Lung (tissue), 12 donors: ENCODE results near the gene SLC7A11. TPM values are rescaled to one million over a fixed set of nuclear protein-coding genes. Genes with fewer than 3 reads are reported as not detected.

ENCODE experiments used
- ATAC-seq: fragments of 200-7000 bp; cut with Tn5 transposase; one replicate; pipeline ENCODE4 v1.9.1; 2020; ENCODE audit warnings: moderate number of reproducible peaks; ENCODE audit not compliant: insufficient read depth, low FRiP score
- DNase-seq, 3 donors: peaks; one replicate each; pipeline ENCODE4 v3.0.0-alpha.2; 2013 to 2017
- H3K27ac ChIP-seq, 2 donors: one replicate each; pipeline ENCODE4 v1.5.1; 2013; ENCODE audit warnings: mild to moderate bottlenecking in 2 of 2, moderate library complexity in 2 of 2, control low read depth in 1 of 2, inconsistent platforms in 1 of 2, low read depth in 1 of 2, low read length in 1 of 2
- H3K27me3 ChIP-seq, 3 donors: one replicate each; pipeline ENCODE4 v1.5.1; 2013; ENCODE audit warnings: low read length in 2 of 3; ENCODE audit not compliant: control insufficient read depth in 3 of 3, insufficient read depth in 3 of 3
- H3K36me3 ChIP-seq, 4 donors: one replicate each; pipeline ENCODE4 v1.5.1; 2013; ENCODE audit warnings: low read length in 4 of 4, mild to moderate bottlenecking in 1 of 4, moderate library complexity in 1 of 4; ENCODE audit not compliant: control insufficient read depth in 4 of 4, insufficient read depth in 4 of 4
- H3K4me1 ChIP-seq, 5 donors: one replicate each; pipeline ENCODE4 v1.5.1; 2013; ENCODE audit warnings: low read length in 5 of 5, mild to moderate bottlenecking in 2 of 5, moderate library complexity in 1 of 5; ENCODE audit not compliant: control insufficient read depth in 5 of 5, insufficient read depth in 5 of 5
- H3K4me3 ChIP-seq: one replicate; pipeline ENCODE4 v1.5.1; 2013; ENCODE audit warnings: mild to moderate bottlenecking, control low read depth, moderate library complexity
- H3K9ac ChIP-seq, 2 donors: one replicate each; pipeline ENCODE4 v1.5.1; 2013; ENCODE audit warnings: low read length in 2 of 2, control low read depth in 1 of 2; ENCODE audit not compliant: insufficient read depth in 1 of 2
- H3K9me3 ChIP-seq, 4 donors: one replicate each; pipeline ENCODE4 v1.5.1; 2013; ENCODE audit warnings: low read length in 3 of 4, mild to moderate bottlenecking in 1 of 4, moderate library complexity in 1 of 4; ENCODE audit not compliant: control insufficient read depth in 4 of 4, insufficient read depth in 3 of 4
- CTCF ChIP-seq: IDR thresholded peaks from 2 replicates; pipeline ENCODE4 v1.5.1; 2012; ENCODE audit warnings: mild to moderate bottlenecking; ENCODE audit errors: control extremely low read depth, extremely low read depth
- WGBS, 2 donors: extraction: QIAGEN DNeasy Blood & Tissue Kit; methylation state at CpG; one replicate each; pipeline ENCODE4 v1.1.7; 2013; 5-methylcytosine and 5-hydroxymethylcytosine counted together
- polyA plus RNA-seq, 2 donors: library from polyadenylated mRNA; stranded (reverse); fragments of 200-250 nt; gene quantifications; one replicate each; pipeline ENCODE4 v1.2.1, GENCODE V29; 2013
- total RNA-seq, 2 donors: library from RNA; depleted of rRNA in 1 of 2; stranded (reverse); fragments of >200 nt in 1 of 2; gene quantifications; one replicate each; pipeline ENCODE4 v1.2.1, GENCODE V29; 2014 to 2021
- donor health status: control.
- donor health status: control.
- donor health status: Bipolar disorder and iron deficiency.
- donor health status: healthy.
- donor health status: DM: yes; HTN: yes; CAD: no.

SLC7A11 gene
- total and polyA plus RNA-seq, 4 donors = 2.0 to 6.7 (median 2.9) TPM

DNA sequence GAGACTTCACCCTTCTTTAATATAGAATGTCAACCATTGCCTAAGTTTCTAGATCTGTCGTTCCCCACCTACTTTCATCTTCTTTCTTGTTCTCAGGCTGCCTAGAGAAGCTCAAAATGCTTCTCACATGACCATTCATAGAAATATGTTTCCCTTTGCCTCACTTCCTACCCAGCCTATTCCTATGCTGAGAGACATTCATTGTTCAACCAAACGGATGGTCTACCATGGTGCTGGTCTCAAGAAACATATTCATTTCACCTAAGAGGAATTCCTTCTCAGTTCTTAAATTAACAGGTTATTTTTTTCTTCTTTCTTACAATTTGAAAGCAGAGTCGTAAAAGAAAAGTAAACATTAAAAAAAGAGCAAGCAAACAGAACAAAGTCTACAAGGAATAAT lies 20.3 kb upstream of the SLC7A11 start:
- Histone ChIP-seq H3K27me3 (no peaks in the 10 kb centered on the region), H3K4me3 (no peak overlapping the region), H3K9me3 (peaks cover 0 to 2% (median 0%) of the 10 kb centered on the region in 4 donors), H3K4me1 (peaks cover 0 to 7% (median 0%) of the 10 kb centered on the region in 5 donors), H3K9ac (no peak overlapping the region), H3K36me3 (no peaks in the 10 kb centered on the region), H3K27ac (no peak overlapping the region)
- WGBS, 2 donors = 72 to 78% methylated on average over 3 of the region's 3 CpGs
- DNase-seq = no peak
- no peak for ATAC-seq
- TF ChIP-seq CTCF = no peak

DNA sequence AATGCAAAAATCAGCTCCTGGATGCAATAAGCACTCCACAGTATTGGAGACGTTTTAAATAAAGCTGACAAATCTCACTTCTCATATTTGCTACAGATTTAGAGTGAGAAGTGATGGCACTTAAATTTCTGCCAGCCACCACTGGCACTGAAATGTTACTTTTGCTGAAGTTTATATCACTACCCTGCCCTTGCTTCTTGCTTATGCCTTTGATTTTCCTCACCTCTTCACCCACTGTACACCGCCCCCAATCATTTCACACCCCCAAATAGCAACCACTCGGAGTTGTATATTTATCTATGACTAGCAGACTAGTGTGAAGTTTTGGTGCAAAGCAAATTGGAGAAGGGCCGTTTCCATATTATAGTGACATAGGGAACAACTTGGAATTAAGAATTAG lies 19.9 kb upstream of the SLC7A11 start:
- Histone ChIP-seq H3K4me3 (no peak overlapping the region), H3K9me3 (peaks cover 0 to 2% (median 0%) of the 10 kb centered on the region in 4 donors), H3K9ac (no peak overlapping the region), H3K27me3 (no peaks in the 10 kb centered on the region), H3K36me3 (no peaks in the 10 kb centered on the region), H3K4me1 (peaks cover 0 to 7% (median 0%) of the 10 kb centered on the region in 5 donors), H3K27ac (no peak overlapping the region)
- ATAC-seq = no peak
- WGBS, 2 donors = 74 to 79% methylated on average over 4 of the region's 4 CpGs
- DNase-seq = no peak
- TF ChIP-seq CTCF = no peak

DNA sequence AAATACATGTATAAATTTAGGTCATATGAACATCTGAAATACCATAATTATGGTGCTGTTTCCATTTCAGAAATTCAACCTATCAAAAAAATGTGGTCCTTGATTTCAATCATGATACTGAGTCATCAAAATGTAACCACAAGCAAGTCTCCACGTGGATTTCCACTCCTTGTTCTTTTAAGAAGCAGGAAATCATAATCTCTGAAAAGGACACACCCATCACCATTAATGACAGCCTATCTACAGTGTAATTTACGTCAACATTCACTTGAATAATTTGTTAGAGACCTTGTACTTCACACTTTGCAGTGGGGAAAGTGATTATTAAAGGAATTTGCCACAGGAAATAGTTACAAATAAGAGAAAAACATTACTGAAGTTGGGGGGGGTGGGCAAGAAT lies 17.7 kb upstream of the SLC7A11 start:
- H3K36me3 ChIP-seq = no peaks in the 10 kb centered on the region
- peaks cover 0 to 7% (median 0%) of the 10 kb centered on the region in 5 donors for H3K4me1 ChIP-seq
- H3K27ac ChIP-seq = no peak overlapping the region
- WGBS, 2 donors = 22 to 43% methylated on average over 2 of the region's 2 CpGs
- H3K27me3 ChIP-seq = no peaks in the 10 kb centered on the region
- no peak overlapping the region for H3K9ac ChIP-seq
- no peak for ATAC-seq
- DNase-seq = no peak
- TF ChIP-seq CTCF = no peak
- H3K9me3 ChIP-seq = no peaks in the 10 kb centered on the region
- no peak overlapping the region for H3K4me3 ChIP-seq

DNA sequence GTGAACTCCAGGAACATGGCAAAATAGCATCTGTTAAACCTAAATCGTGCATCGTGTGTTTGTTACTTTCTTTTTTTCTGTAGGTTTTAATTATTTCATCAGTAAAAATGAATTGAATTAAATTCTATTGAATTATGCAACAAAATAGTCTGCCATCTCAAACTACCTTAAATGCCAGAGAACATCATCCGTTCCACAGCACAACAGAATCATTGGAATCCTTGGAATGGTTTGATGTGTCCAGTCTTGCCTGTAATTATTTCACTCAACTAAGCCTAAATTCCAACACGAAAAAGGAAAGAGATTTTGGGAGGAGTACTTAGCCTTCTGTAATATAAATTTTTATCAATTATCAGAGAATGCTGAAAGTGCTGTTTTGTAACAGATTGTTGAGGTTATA lies 17.1 kb upstream of the SLC7A11 start:
- 80 to 95% methylated on average over 4 of the region's 4 CpGs for WGBS, 2 donors
- Histone ChIP-seq H3K27me3 (no peaks in the 10 kb centered on the region), H3K27ac (no peak overlapping the region), H3K36me3 (no peaks in the 10 kb centered on the region), H3K9ac (no peak overlapping the region), H3K9me3 (no peaks in the 10 kb centered on the region), H3K4me1 (peaks cover 0 to 7% (median 0%) of the 10 kb centered on the region in 5 donors), H3K4me3 (no peak overlapping the region)
- no peak for TF ChIP-seq CTCF
- DNase-seq (no peak), ATAC-seq (no peak)
